GM18502 (cell line): ENCODE data around the gene GABRP.

Experiments used
- ATAC-seq: cut with Tn5 transposase; IDR thresholded peaks from one replicate; pipeline ENCODE4 v1.9.1; 2021; ENCODE audit warnings: mild to moderate bottlenecking; ENCODE audit not compliant: unreplicated experiment, poor library complexity

Gene GABRP

GRCh38 chr5:170783498-170784247 is at the start of gene GABRP:
GABRP (plus strand) TSS chr5:170783725; CDS start chr5:170788616, 4,891 bp downstream.
- no peak for ATAC-seq

GRCh38 chr5:170736966-170737365 is 46.6 kb upstream of the GABRP start:
- no peak for ATAC-seq

- ATAC-seq: no peak
These were observed 45.9 kb upstream of the GABRP start for GRCh38 chr5:170737591-170737990.

GRCh38 chr5:170738840-170739239 is 44.7 kb upstream of the GABRP start:
- no peak for ATAC-seq

GRCh38 chr5:170739446-170739845 is 44.1 kb upstream of the GABRP start:
- no peak for ATAC-seq

- ATAC-seq: no peak
These were observed 42.8 kb upstream of the GABRP start for GRCh38 chr5:170740551-170741205.

- no peak for ATAC-seq
These were observed 41.7 kb upstream of the GABRP start for GRCh38 chr5:170741801-170742200.

GRCh38 chr5:170743876-170744212 is 39.7 kb upstream of the GABRP start:
- no peak for ATAC-seq

- no peak for ATAC-seq
These were observed 37.9 kb upstream of the GABRP start for GRCh38 chr5:170745481-170746071.

GRCh38 chr5:170746075-170746960 is 37.2 kb upstream of the GABRP start:
- ATAC-seq: no peak

- ATAC-seq: no peak
These were observed 36.6 kb upstream of the GABRP start for GRCh38 chr5:170746961-170747340.

- no peak for ATAC-seq
These were observed 36.2 kb upstream of the GABRP start for GRCh38 chr5:170747357-170747756.

- no peak for ATAC-seq
These were observed 35.7 kb upstream of the GABRP start for GRCh38 chr5:170747851-170748250.

- ATAC-seq: no peak
These were observed 34.5 kb upstream of the GABRP start for GRCh38 chr5:170748951-170749471.

- ATAC-seq: no peak
These were observed 33.6 kb upstream of the GABRP start for GRCh38 chr5:170749911-170750431.

- no peak for ATAC-seq
These were observed 32.7 kb upstream of the GABRP start for GRCh38 chr5:170750791-170751190.

- no peak for ATAC-seq
These were observed 31.9 kb upstream of the GABRP start for GRCh38 chr5:170751631-170752030.

- no peak for ATAC-seq
These were observed 31.0 kb upstream of the GABRP start for GRCh38 chr5:170752257-170753215.

- ATAC-seq: no peak
These were observed 30.2 kb upstream of the GABRP start for GRCh38 chr5:170753311-170753710.
